IMR-90 (cell line): Measurements from ENCODE around the gene ZNF783.

Experiments
- BHLHE40 ChIP-seq: fragments of 150-350 bp; IDR thresholded peaks from 2 replicates; pipeline ENCODE4 v1.6.1; 2016; ENCODE audit warnings: mild to moderate bottlenecking, low read depth, low read length
- CEBPB ChIP-seq: IDR thresholded peaks from 2 replicates; pipeline ENCODE4 v1.6.1; 2012; ENCODE audit warnings: low read depth, low read length, improper control_type of control experiment
- CHD1 ChIP-seq: IDR thresholded peaks from 2 replicates; pipeline ENCODE4 v1.6.1; 2012; ENCODE audit warnings: low read depth, low read length, improper control_type of control experiment
- CTCF ChIP-seq: conservative IDR thresholded peaks from 2 replicates; pipeline ENCODE4 v1.5.1; 2012; ENCODE audit warnings: mild to moderate bottlenecking, low read depth, low read length, improper control_type of control experiment
- FOS ChIP-seq: fragments of 150-350 bp; IDR thresholded peaks from 2 replicates; pipeline ENCODE4 v1.6.1; 2016; ENCODE audit warnings: low read depth, low read length
- POLR2A ChIP-seq: IDR thresholded peaks from 2 replicates; pipeline ENCODE4 v1.6.1; 2012; ENCODE audit warnings: mild to moderate bottlenecking, low read depth, low read length
- RCOR1 ChIP-seq: IDR thresholded peaks from 2 replicates; pipeline ENCODE4 v1.6.1; 2012; ENCODE audit warnings: mild to moderate bottlenecking, low read length, improper control_type of control experiment; ENCODE audit not compliant: insufficient replicate concordance
- RFX5 ChIP-seq: IDR thresholded peaks from 2 replicates; pipeline ENCODE4 v1.8.0; 2012; ENCODE audit warnings: low read depth, mild to moderate bottlenecking, low read length, moderate library complexity
- SMC3 ChIP-seq: fragments of 150-350 bp; IDR thresholded peaks from 2 replicates; pipeline ENCODE4 v1.6.1; 2016; ENCODE audit warnings: low read depth, mild to moderate bottlenecking, antibody characterized with exemption, low read length, moderate library complexity
- USF2 ChIP-seq: fragments of 150-350 bp; IDR thresholded peaks from 2 replicates; pipeline ENCODE4 v1.6.1; 2017; ENCODE audit warnings: mild to moderate bottlenecking, antibody characterized with exemption, low read length, low read depth

DNA sequence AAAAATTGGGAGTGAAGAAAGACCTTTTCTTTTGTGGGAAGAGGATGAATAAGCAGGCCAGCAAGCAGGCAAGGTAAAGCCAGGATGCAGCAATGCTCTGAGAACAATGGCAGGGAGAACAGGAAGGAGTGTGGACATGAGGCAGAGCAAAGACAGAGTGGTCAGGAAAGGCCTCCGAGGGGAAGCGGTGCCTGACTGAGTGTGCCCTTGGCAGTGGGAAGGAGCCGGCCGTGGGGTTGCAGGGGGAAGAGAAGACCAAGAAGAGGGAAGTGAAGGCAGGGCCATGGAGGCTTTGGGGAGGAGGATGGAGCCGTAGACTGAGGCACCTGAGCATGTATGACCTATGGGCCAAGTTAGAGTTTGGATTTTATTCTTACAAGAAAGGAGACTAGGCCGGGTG is 44.4 kb upstream of the ZNF783 start:
- no peak for TF ChIP-seq POLR2A
- no peak for TF ChIP-seq CHD1
- no peak for TF ChIP-seq CEBPB
- TF ChIP-seq CTCF, result no peak
- TF ChIP-seq SMC3, result no peak
- no peak for TF ChIP-seq BHLHE40
- TF ChIP-seq USF2, result no peak
- TF ChIP-seq RFX5, result no peak
- no peak for TF ChIP-seq RCOR1
- no peak for TF ChIP-seq FOS
